ENCODE data around the gene IGF2.

The IGF2 gene

GRCh38 chr11:2137202-2138067 is 1.8 kb downstream of the IGF2 start:
- no peak for DNase-seq (ENCODE audit: low read depth in 2 of 3, low spot score in 2 of 3)

GRCh38 chr11:2136952-2137201 is 2.3 kb downstream of the IGF2 start:
- DNase-seq (ENCODE audit: low read depth in 2 of 3, low spot score in 2 of 3) = no peak

GRCh38 chr11:2136209-2136951 is 2.8 kb downstream of the IGF2 start:
- DNase-seq (ENCODE audit: low read depth in 2 of 3, low spot score in 2 of 3) = no peak

GRCh38 chr11:2135648-2136201 is 3.5 kb downstream of the IGF2 start:
- DNase-seq (ENCODE audit: low read depth in 2 of 3, low spot score in 2 of 3) = no peak

GRCh38 chr11:2135018-2135569 is 4.1 kb downstream of the IGF2 start:
- no peak for DNase-seq (ENCODE audit: low read depth in 2 of 3, low spot score in 2 of 3)

- no peak for DNase-seq (ENCODE audit: low read depth in 2 of 3, low spot score in 2 of 3)
These were observed 4.9 kb downstream of the IGF2 start for GRCh38 chr11:2134022-2135010.

- DNase-seq (ENCODE audit: low read depth in 2 of 3, low spot score in 2 of 3) = no peak
These were observed 5.8 kb downstream of the IGF2 start for GRCh38 chr11:2133241-2134021.

GRCh38 chr11:2132874-2133240 is 6.3 kb downstream of the IGF2 start:
- DNase-seq (ENCODE audit: low read depth in 2 of 3, low spot score in 2 of 3) = no peak

GRCh38 chr11:2132246-2132645 is 6.9 kb downstream of the IGF2 start:
- no peak for DNase-seq (ENCODE audit: low read depth in 2 of 3, low spot score in 2 of 3)

- no peak for DNase-seq (ENCODE audit: low read depth in 2 of 3, low spot score in 2 of 3)
These were observed 7.6 kb downstream of the IGF2 start for GRCh38 chr11:2131371-2132236.

- no peak for DNase-seq (ENCODE audit: low read depth in 2 of 3, low spot score in 2 of 3)
These were observed 8.3 kb downstream of the IGF2 start for GRCh38 chr11:2130881-2131352.

- no peak for DNase-seq (ENCODE audit: low read depth in 2 of 3, low spot score in 2 of 3)
These were observed 9.4 kb downstream of the IGF2 start for GRCh38 chr11:2129699-2130366.

- DNase-seq (ENCODE audit: low read depth in 2 of 3, low spot score in 2 of 3) = no peak
These were observed 9.9 kb downstream of the IGF2 start for GRCh38 chr11:2129308-2129698.

GRCh38 chr11:2128511-2129307 is 10.5 kb downstream of the IGF2 start:
- no peak for DNase-seq (ENCODE audit: low read depth in 2 of 3, low spot score in 2 of 3)

- DNase-seq (ENCODE audit: low read depth in 2 of 3, low spot score in 2 of 3) = no peak
These were observed 11.1 kb downstream of the IGF2 start for GRCh38 chr11:2128130-2128510.

GRCh38 chr11:2127482-2128129 is 11.6 kb downstream of the IGF2 start:
- DNase-seq (ENCODE audit: low read depth in 2 of 3, low spot score in 2 of 3) = no peak

- DNase-seq (ENCODE audit: low read depth in 2 of 3, low spot score in 2 of 3) = no peak
These were observed 12.6 kb downstream of the IGF2 start for GRCh38 chr11:2126520-2127085.
